GM10248 (cell line): ENCODE data around the gene KRT16.
"Not testable (repeated sequence)": the region's sequence is repeated elsewhere in the genome, so short reads cannot be mapped to it uniquely, and the experiment has no call there.

Experiments used
- CTCF ChIA-PET: fragments of 300-600 bp; sonication (Branson Sonifier 250); formaldehyde crosslinking; extraction: SDS; loops from one replicate; lab custom pipeline; 2021; ENCODE audit warnings: antibody characterized with exemption; lab: Yijun Ruan, JAX
- POLR2A ChIA-PET: fragments of 350-650 bp; sonication (Branson Sonifier 250); formaldehyde crosslinking; extraction: SDS; loops from one replicate; lab custom pipeline; 2020; ENCODE audit warnings: antibody characterized with exemption; lab: Yijun Ruan, JAX
- DNase-seq: peaks from one replicate; pipeline ENCODE4 v3.0.0; 2012; ENCODE audit errors: extremely low spot score
- TF ChIP-seq, protein P1 (sequence below): IDR thresholded peaks from 2 replicates; pipeline ENCODE4 v1.5.1; 2012; ENCODE audit warnings: mild to moderate bottlenecking, low read depth; ENCODE audit errors: extremely low read depth, missing control alignments, control extremely low read depth

KRT16 gene

DNA sequence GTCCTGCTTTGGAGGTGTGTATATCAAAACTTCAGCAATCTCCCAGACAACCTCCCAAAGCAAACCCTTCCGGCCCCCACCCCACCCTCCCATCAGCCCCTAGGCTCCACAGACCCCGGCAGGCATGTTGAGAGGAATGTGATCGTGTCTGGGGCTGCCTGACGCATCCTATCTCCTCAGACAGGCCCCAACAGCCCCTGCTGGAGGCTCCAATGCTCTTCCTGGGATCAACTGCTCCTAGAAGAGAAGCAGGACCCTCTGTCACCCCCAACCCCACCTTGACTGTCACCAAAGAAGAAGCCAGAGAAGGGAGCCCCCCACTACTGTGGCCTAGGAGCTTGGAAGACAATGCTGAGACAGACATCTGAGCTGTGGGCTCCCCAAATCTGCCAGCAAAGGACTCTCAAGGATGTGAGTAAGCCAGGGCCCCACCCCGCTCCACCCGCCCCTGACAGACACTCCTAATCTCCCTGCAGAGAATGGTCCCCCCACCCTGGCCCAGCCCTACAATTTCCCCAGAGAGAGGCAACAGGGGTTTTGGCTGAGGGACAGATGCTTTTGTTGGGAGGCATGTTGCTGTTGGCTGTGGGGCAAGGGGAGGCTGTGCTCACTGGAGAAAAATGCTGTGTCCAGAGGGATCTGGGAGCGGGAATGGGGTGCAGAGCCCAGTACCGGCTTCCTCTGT is 24.3 kb downstream of the KRT16 start:
- CTCF ChIA-PET = interaction anchor here (0.7 to 1.2 kb wide), 3 partner anchors 9 to 60 kb away, joined by 3 to 4 read pairs (median 3); no protein-coding TSS in a partner anchor
- TF ChIP-seq, protein P1, sequence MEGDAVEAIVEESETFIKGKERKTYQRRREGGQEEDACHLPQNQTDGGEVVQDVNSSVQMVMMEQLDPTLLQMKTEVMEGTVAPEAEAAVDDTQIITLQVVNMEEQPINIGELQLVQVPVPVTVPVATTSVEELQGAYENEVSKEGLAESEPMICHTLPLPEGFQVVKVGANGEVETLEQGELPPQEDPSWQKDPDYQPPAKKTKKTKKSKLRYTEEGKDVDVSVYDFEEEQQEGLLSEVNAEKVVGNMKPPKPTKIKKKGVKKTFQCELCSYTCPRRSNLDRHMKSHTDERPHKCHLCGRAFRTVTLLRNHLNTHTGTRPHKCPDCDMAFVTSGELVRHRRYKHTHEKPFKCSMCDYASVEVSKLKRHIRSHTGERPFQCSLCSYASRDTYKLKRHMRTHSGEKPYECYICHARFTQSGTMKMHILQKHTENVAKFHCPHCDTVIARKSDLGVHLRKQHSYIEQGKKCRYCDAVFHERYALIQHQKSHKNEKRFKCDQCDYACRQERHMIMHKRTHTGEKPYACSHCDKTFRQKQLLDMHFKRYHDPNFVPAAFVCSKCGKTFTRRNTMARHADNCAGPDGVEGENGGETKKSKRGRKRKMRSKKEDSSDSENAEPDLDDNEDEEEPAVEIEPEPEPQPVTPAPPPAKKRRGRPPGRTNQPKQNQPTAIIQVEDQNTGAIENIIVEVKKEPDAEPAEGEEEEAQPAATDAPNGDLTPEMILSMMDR = no peak
- POLR2A ChIA-PET = no interaction called here
- DNase-seq = no peak

DNA sequence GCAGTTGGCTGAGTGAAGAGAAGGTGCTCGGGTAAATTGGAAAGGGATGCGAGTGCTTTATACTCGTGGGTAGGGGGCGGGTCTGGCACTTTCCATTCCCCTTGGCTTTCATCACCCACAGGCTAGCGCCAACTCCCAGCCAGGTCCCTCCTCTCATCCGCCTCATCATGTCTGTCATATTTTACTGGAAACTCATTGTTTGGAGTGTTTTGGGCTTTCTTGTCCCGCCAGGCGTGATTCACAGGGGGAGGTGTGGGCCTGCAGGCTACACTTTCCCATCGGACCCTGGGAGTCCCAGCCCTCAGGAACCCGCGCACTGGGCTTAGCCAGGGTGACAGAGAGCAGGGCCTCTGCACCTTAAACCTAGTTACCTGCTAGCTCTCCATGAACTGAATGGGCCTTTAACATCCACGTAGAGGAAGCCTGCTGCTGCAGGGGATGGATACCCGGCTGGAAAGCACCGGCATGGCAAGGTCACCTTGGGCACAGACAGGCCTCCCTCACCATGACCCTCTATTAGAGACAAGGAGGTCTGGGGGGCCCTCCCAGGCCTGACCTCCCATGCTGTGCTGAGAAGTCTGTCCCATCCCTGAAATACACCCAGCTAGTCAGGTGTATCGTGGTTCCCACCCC is 25.6 kb downstream of the KRT16 start, which contains the start of gene KRT14:
KRT14 (minus strand) TSS at position 33 of the 633 bp plus-strand sequence. CDS start 61 bp downstream, outside the sequence.
- ChIA-PET CTCF (interaction anchor here (1.2 to 3.6 kb wide), 2 partner anchors 37 to 61 kb away, joined by 3 to 10 read pairs; no protein-coding TSS in a partner anchor), POLR2A (no interaction called here)
- TF ChIP-seq, protein P1 = no peak
- no peak for DNase-seq

DNA sequence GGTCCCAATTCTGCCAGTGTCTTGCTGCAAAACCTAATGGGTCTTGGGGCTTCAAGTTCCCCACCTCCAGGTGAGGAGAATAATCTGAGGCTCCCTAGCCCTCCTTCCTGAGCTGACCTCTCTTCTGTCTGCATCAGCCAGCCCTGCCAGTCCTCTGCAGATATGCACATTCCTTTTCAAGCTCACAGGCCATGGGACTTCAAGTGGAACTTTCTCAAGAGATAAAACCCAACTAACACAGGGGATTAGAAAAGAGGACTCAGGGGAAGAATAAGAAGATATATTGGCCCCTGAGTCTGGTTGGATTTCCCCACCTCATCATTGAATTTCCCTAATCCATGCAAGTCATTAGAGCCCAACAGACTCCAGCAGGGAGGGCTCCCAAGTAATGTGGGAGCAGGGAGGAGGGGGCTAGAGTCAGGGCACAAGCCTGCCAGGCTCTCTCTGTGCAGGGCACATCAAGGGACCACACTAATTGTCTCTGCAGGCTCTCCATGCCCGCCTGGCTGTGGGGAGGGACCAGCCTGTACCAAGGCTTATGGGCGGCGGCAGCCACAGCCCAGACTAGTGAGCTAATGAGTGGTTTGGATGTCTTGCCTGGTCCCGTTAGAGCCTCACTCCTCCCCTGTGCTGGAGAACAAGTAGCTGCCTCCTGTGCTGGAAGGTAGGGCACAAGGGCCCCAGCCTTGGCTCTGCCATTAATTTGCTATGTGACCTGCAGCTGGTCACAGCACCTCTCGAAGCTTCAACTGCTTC is 27.1 kb downstream of the KRT16 start:
- DNase-seq = no peak
- CTCF ChIA-PET = interaction anchor here (1.0 to 3.6 kb wide), 3 partner anchors 37 to 77 kb away, joined by 3 to 10 read pairs (median 3); no protein-coding TSS in a partner anchor
- TF ChIP-seq, protein P1 = no peak
- POLR2A ChIA-PET = no interaction called here

DNA sequence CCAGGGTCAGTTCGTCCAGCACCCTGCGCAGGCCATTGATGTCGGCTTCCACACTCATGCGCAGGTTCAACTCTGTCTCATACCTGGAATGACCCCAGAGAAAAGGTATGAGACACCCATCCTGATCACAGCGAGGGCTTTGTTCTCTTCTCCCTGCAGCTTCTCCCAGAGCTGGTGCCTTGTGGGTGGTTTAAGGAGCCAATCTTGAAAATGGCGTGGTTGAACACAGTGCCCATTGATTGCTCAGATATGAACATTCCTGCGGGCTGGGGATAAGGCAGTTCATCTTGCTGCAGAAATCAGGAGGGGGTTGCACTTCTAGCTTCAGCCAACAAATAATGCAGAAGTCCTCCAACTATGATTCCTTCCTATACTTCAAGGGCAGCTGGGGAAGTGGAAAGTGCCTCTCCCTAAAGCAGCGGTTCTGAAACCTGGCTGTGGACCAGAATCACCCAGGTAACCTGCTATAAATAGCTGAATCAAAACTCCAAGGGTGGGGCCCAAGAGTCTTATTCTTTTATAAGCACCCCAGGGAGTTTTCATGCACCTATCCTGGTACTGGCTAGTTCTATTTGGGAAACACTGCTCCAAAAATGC is 28.1 kb downstream of the KRT16 start:
- POLR2A ChIA-PET, DNase-seq: not testable (repeated sequence)
- CTCF ChIA-PET = interaction anchor here (1.0 to 3.6 kb wide), 4 partner anchors 11 to 78 kb away, joined by 3 to 10 read pairs (median 4); no protein-coding TSS in a partner anchor

DNA sequence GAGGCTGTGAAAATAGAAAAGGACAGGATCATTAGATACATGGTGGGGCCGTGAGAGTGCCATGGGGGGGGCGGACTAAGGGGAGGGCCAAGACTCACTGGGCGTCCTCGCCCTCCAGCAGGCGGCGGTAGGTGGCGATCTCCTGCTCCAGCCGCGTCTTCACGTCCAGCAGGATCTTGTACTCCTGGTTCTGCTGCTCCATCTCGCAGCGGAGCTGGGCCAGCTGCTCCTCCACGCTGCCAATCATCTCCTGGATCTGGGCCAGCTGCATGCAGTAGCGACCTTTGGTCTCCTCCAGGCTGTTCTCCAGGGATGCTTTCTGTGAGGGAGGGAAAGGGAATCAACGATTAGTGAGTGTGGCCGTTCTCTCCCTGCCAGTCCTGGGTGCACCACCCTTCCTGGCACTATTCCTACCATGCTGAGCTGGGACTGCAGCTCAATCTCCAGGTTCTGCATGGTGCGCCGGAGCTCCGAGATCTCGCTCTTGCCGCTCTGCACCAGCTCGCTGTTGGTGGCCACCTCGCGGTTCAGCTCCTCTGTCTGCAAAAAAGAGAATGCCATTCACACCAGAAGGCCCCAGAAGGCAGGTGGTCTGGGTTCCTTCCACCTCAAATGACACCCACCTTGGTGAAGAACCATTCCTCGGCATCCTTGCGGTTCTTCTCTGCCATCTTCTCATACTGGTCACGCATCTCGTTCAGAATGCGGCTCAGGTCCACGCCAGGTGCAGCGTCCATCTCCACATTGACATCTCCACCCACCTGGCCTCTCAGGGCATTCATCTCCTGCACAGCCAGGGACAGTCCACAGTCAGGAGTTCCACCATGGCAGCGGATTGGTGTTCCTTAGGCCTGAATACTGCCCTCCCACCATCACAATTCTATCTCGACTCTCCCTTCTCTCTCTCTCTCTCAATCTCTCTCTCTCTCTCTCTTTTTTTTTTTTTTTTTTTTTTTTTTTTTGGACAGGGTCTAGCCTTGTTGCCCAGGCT is 29.1 kb downstream of the KRT16 start:
- DNase-seq = no peak
- CTCF ChIA-PET = interaction anchor here (0.8 to 3.6 kb wide), 4 partner anchors 10 to 65 kb away, joined by 3 to 14 read pairs (median 7); no protein-coding TSS in a partner anchor
- TF ChIP-seq, protein P1 = no peak
- POLR2A ChIA-PET = no interaction called here

DNA sequence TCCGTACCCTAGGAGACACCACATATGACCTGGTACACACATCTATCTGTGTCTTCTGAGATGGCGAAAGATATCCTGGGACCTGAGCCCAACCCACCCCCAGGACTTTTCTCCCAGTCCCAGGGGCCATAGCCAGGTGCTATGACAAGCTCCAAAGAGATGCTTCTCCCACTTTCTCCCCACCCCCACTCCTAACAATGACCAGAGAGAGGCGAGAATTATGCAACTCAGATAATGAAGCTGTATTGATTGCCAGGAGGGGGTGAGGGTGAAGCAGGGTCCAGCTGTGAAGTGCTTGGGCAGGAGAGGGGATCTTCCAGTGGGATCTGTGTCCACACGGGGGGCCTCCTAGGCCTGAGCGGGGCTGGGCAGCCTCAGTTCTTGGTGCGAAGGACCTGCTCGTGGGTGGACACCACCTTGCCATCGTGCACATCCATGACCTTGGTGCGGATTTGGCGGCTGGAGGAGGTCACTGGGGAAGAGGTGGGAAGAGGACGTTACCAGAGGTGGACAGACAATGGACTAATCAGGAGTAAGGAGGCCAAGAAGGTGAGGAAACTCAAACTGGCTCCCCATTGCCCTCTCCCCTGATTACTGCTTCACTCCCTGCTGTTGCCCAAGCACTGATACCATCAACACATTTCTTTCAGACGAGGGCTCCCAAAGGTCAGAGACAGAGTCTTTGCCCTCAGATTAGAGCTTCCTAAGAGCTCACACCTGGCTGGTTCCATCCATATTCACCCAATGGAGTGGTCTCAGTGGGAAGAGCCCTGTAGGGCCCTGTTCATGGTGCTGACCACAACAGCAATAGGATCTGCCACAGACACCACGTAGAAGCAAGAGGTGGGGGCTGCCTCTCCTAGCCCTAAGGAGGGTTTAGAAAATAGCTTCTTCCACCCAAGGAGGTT is 30.3 kb downstream of the KRT16 start:
- POLR2A ChIA-PET, DNase-seq: not testable (repeated sequence)
- CTCF ChIA-PET = interaction anchor here (1.0 to 2.7 kb wide), 6 partner anchors 9 to 83 kb away, joined by 3 to 14 read pairs (median 4); no protein-coding TSS in a partner anchor
